ENCODE results near the gene IL1RN.

DNA sequence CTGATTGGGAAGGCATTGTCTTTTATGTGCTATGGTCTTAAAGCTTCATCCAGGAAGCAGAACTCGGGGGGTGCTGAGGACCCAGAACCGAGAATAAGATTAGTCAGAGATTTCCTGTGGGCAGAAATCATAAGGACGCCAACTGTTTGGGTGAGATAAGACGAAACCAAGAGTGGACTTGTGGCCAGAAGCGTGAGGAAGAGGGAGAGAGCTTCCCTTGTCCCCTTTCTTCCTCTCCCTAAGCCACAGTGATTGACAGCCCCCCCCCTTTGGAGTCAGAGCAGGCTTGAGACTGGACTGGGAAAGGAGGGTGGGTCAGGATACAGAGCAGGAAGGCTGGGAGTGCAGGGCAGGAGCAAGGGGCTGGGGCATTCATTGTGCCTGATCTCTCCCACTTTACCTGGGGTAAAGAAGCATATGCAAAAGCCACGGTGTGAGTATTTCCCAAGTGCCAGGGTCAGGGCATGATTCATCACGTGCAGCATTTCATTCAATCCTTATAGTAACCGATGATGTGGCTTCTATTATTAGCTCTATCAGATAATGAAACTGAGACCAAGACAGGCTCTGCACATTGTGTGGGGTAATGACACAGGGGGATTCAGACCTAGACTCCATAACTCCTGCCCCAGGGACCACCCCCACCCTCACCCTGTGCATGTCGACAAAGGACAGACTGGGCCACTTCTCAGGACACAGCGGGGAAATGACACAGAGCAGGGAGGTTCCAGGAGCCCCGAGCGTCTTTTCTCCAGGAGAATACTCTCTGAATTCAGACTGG, 3.0 kb upstream of the IL1RN start:
- TF ChIP-seq, protein P1, sequence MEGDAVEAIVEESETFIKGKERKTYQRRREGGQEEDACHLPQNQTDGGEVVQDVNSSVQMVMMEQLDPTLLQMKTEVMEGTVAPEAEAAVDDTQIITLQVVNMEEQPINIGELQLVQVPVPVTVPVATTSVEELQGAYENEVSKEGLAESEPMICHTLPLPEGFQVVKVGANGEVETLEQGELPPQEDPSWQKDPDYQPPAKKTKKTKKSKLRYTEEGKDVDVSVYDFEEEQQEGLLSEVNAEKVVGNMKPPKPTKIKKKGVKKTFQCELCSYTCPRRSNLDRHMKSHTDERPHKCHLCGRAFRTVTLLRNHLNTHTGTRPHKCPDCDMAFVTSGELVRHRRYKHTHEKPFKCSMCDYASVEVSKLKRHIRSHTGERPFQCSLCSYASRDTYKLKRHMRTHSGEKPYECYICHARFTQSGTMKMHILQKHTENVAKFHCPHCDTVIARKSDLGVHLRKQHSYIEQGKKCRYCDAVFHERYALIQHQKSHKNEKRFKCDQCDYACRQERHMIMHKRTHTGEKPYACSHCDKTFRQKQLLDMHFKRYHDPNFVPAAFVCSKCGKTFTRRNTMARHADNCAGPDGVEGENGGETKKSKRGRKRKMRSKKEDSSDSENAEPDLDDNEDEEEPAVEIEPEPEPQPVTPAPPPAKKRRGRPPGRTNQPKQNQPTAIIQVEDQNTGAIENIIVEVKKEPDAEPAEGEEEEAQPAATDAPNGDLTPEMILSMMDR (conservative IDR thresholded peaks at IDR 0.05) = no peak
- no peak for TF ChIP-seq ZFX (IDR thresholded peaks at IDR 0.05)
